HepG2 (cell line): ENCODE results near the gene PDZD11. TPM values are rescaled to one million over a fixed set of nuclear protein-coding genes. Genes with fewer than 3 reads are reported as not detected.
A peak's percentile ranks its signal among the peaks of the same experiment; 100 is the strongest.

Experiments
- CREB1 ChIP-seq, 2 experiments: fragments of 450-650 bp in 1 of 2; IDR thresholded peaks; 2 replicates each; pipeline ENCODE4 v1.6.1; 2016 to 2017; ENCODE audit warnings: control low read depth in 1 of 2, mild to moderate bottlenecking in 1 of 2, missing compliant biosample characterization in 1 of 2, missing genetic modification characterization in 1 of 2
- FOXO4 ChIP-seq: sonication (generic); formaldehyde crosslinking; conservative IDR thresholded peaks from 2 replicates; pipeline ENCODE4 v1.8.1; 2023; ENCODE audit warnings: missing genetic modification reagents
- GPN1 ChIP-seq: sonication (generic); formaldehyde crosslinking; IDR thresholded peaks from 2 replicates; pipeline ENCODE4 v1.5.1; 2020; ENCODE audit warnings: missing genetic modification reagents, borderline replicate concordance
- IKZF4 ChIP-seq: sonication (generic); formaldehyde crosslinking; IDR thresholded peaks from 2 replicates; pipeline ENCODE4 v1.5.1; 2020; ENCODE audit warnings: borderline replicate concordance, mild to moderate bottlenecking, low read depth, missing genetic modification reagents; ENCODE audit errors: not compliant biosample characterization
- MED8 ChIP-seq: sonication (generic); formaldehyde crosslinking; IDR thresholded peaks from 2 replicates; pipeline ENCODE4 v1.8.1; 2023; ENCODE audit warnings: mild to moderate bottlenecking, missing genetic modification reagents; ENCODE audit not compliant: insufficient replicate concordance
- NBN ChIP-seq: fragments of 450-650 bp; conservative IDR thresholded peaks from 2 replicates; pipeline ENCODE4 v1.6.1; 2017
- NONO ChIP-seq, 2 experiments: fragments of 450-650 bp in 1 of 2; sonication (generic) in 1 of 2; formaldehyde crosslinking in 1 of 2; IDR thresholded peaks in 1 of 2; conservative IDR thresholded peaks in 1 of 2; 2 replicates each; pipeline versions ENCODE4 v1.6.1 to v1.8.0; 2017 to 2022; ENCODE audit warnings: mild to moderate bottlenecking in 1 of 2, missing genetic modification reagents in 1 of 2, moderate library complexity in 1 of 2
- PTBP1 ChIP-seq: fragments of 200-400 bp; formaldehyde crosslinking; IDR thresholded peaks from 2 replicates; pipeline ENCODE4 v1.6.1; 2018; ENCODE audit warnings: low read length, low read depth; ENCODE audit not compliant: poor library complexity, severe bottlenecking
- RFXANK ChIP-seq: IDR thresholded peaks from 2 replicates; pipeline ENCODE4 v1.6.1; 2016
- SOX13 ChIP-seq, 3 experiments: fragments of 450-650 bp in 1 of 3; sonication (generic) in 1 of 3; formaldehyde crosslinking in 1 of 3; IDR thresholded peaks in 2 of 3; conservative IDR thresholded peaks in 1 of 3; 2 replicates each; pipeline versions ENCODE4 v1.5.0 to v1.6.1; 2016 to 2020; ENCODE audit warnings: antibody characterized with exemption in 1 of 3, mild to moderate bottlenecking in 1 of 3, missing compliant biosample characterization in 1 of 3, missing genetic modification reagents in 1 of 3, moderate library complexity in 1 of 3
- ZNF225 ChIP-seq: sonication (generic); formaldehyde crosslinking; IDR thresholded peaks from 2 replicates; pipeline ENCODE4 v1.4.0; 2020; ENCODE audit warnings: mild to moderate bottlenecking, missing genetic modification reagents
- ZNF235 ChIP-seq: sonication (generic); formaldehyde crosslinking; IDR thresholded peaks from 2 replicates; pipeline ENCODE4 v1.8.1; 2023; ENCODE audit warnings: mild to moderate bottlenecking, missing genetic modification reagents, borderline replicate concordance
- ZNF24 ChIP-seq: fragments of 450-650 bp; IDR thresholded peaks from 2 replicates; pipeline ENCODE4 v1.6.1; 2017; ENCODE audit warnings: antibody characterized with exemption, mild to moderate bottlenecking
- ZNF407 ChIP-seq: sonication (generic); formaldehyde crosslinking; IDR thresholded peaks from one replicate; pipeline ENCODE4 v1.5.1; 2020; ENCODE audit warnings: mild to moderate bottlenecking, missing genetic modification reagents; ENCODE audit errors: not compliant biosample characterization
- polyA plus RNA-seq, 8 experiments: library from polyadenylated mRNA; depleted of rRNA in 3 of 8; stranded (reverse) in 7 of 8; unstranded in 1 of 8; fragments of >200 nt; fragmentation: Illumina TruSeq in 4 of 8; extraction: Trizol in 4 of 8; gene quantifications; 2 replicates each; pipeline versions ENCODE4 v1.2.1 to v1.2.3, GENCODE V29; 2011 to 2016; ENCODE audit warnings: low read depth in 4 of 8, missing spikeins in 1 of 8, mixed read lengths in 1 of 8; ENCODE audit not compliant: insufficient read depth in 1 of 8
- total RNA-seq, 5 experiments: library from RNA; depleted of rRNA; stranded (reverse); fragments of >200 nt; fragmentation: Illumina TruSeq; extraction: Trizol; gene quantifications; 2 replicates each; pipeline ENCODE4 v1.2.3, GENCODE V29; 2016; ENCODE audit warnings: low read depth in 1 of 5
- TF ChIP-seq, protein P1 (sequence below): sonication (generic); formaldehyde crosslinking; IDR thresholded peaks from 2 replicates; pipeline ENCODE4 v1.4.0; 2020; ENCODE audit warnings: missing genetic modification reagents

Gene PDZD11
- total and polyA plus RNA-seq, 2 of the 13 experiments (the other 11 are each of a cell fraction or from before 2014, with no cell fraction given), result 29.1 to 47.0 TPM

DNA sequence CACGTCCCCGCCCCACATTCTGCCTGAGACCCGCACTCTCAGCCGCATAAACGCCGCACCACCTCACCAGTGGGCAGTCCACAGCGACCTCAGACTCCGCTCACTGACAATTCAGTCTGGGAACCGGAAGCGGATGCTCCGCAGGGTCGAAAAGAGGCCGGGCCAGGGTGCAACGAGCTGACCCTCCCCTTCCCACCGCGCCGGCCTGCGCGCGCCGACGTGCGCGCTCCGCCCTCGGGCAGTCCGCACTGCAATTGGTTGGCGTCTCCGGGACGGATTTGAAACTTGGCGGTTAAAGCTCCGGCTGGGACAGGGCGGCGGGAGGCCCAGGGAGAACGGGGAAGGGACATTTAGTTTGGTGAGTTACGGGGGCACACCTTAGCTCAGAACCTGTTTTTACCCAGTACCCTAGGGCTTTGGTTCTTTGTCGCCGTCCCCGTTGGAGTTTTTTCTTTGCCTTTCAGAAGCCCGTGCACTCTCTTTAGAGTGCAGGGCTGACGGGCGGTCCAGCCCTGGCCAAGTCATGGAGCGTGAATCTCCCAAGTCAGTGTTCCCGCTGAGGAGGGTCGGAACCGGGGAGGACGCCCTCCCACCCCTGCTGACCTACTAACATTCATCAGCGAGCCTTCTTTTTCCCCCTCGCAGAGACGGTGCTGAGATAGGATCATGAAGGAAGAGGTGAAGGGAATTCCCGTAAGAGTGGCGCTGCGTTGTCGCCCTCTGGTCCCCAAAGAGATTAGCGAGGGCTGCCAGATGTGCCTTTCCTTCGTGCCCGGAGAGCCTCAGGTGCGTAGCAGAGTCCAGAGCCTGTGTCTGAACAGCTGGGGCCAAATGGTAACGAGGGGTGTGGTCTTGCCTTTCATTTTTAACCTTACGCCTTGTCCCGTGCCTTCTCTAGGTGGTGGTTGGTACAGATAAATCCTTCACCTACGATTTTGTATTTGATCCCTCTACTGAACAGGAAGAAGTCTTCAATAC lies at the start of gene PDZD11, which contains the start of gene KIF4A (continued):
- TF ChIP-seq ZNF407 (no peak), ZNF235 (no peak), RFXANK (CRISPR knock-in tag) (no peak), IKZF4 (CRISPR knock-in tag) (no peak), PTBP1 (no peak), ZNF24 (no peak), GPN1 (CRISPR knock-in tag) (no peak), CREB1 (IDR thresholded peaks at IDR 0.05) (peak; percentile 39; the same call in 1 of the 2 replicates), CREB1 (CRISPR knock-in tag; IDR thresholded peaks at IDR 0.05) (peak; percentile 81), MED8 (CRISPR knock-in tag) (no peak), FOXO4 (CRISPR knock-in tag) (no peak), NONO (IDR thresholded peaks at IDR 0.05) (no peak), NONO (CRISPR knock-in tag; conservative IDR thresholded peaks at IDR 0.05) (0 out of 2 replicates have a peak, but pooled peaks have one; percentile 42), ZNF225 (CRISPR knock-in tag) (no peak), SOX13 (IDR thresholded peaks at IDR 0.05) (no peak), SOX13 (CRISPR knock-in tag; conservative IDR thresholded peaks at IDR 0.05 in 1 of 2, IDR thresholded peaks at IDR 0.05 in 1 of 2) (no peak), NBN (no peak)
- TF ChIP-seq, protein P1, sequence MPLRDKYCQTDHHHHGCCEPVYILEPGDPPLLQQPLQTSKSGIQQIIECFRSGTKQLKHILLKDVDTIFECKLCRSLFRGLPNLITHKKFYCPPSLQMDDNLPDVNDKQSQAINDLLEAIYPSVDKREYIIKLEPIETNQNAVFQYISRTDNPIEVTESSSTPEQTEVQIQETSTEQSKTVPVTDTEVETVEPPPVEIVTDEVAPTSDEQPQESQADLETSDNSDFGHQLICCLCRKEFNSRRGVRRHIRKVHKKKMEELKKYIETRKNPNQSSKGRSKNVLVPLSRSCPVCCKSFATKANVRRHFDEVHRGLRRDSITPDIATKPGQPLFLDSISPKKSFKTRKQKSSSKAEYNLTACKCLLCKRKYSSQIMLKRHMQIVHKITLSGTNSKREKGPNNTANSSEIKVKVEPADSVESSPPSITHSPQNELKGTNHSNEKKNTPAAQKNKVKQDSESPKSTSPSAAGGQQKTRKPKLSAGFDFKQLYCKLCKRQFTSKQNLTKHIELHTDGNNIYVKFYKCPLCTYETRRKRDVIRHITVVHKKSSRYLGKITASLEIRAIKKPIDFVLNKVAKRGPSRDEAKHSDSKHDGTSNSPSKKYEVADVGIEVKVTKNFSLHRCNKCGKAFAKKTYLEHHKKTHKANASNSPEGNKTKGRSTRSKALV (CRISPR knock-in tag), result no peak
